Measurements from ENCODE around the gene GALNT18. TPM values are rescaled to one million over a fixed set of nuclear protein-coding genes. Genes with fewer than 3 reads are reported as not detected.

Gene GALNT18
- total and polyA plus RNA-seq, 2 donors, result 7.9 to 16.1 TPM

- no peaks in the 10 kb centered on the region for H3K27me3 ChIP-seq (ENCODE audit: control insufficient read depth in 2 of 2, insufficient read depth in 1 of 2, low read length in 1 of 2)
- no peak overlapping the region for H3K27ac ChIP-seq (ENCODE audit: low read depth in 1 of 2, low read length in 1 of 2)
- 94% methylated on average over 4 of the region's 4 CpGs for WGBS
- H3K36me3 ChIP-seq (ENCODE audit: control insufficient read depth in 2 of 2, insufficient read depth in 2 of 2, low read length in 1 of 2), result no peaks in the 10 kb centered on the region
- no peaks in the 10 kb centered on the region for H3K9me3 ChIP-seq (ENCODE audit: control insufficient read depth in 2 of 2, insufficient read depth in 1 of 2, low read length in 1 of 2)
- DNase-seq (ENCODE audit: low read depth in 6 of 9, low spot score in 9 of 9), result no peak
- no peak overlapping the region for H3K4me3 ChIP-seq (ENCODE audit: low read length in 2 of 2)
- no peaks in the 10 kb centered on the region for H3K4me1 ChIP-seq (ENCODE audit: control insufficient read depth in 2 of 2, insufficient read depth in 2 of 2, low read length in 2 of 2)
Measured at GRCh38 chr11:11522591-11522990, 99.2 kb downstream of the GALNT18 start.

- no peak overlapping the region for H3K27ac ChIP-seq (ENCODE audit: low read depth in 1 of 2, low read length in 1 of 2)
Measured at GRCh38 chr11:11521306-11522002, 100.4 kb downstream of the GALNT18 start.

GRCh38 chr11:11520231-11521015 lies 101.4 kb downstream of the GALNT18 start:
- Histone ChIP-seq H3K27ac (ENCODE audit: low read depth in 1 of 2, low read length in 1 of 2) (no peak overlapping the region), H3K4me1 (ENCODE audit: control insufficient read depth in 2 of 2, insufficient read depth in 2 of 2, low read length in 2 of 2) (no peaks in the 10 kb centered on the region), H3K9me3 (ENCODE audit: control insufficient read depth in 2 of 2, insufficient read depth in 1 of 2, low read length in 1 of 2) (no peaks in the 10 kb centered on the region), H3K4me3 (ENCODE audit: low read length in 2 of 2) (no peak overlapping the region), H3K36me3 (ENCODE audit: control insufficient read depth in 2 of 2, insufficient read depth in 2 of 2, low read length in 1 of 2) (no peaks in the 10 kb centered on the region), H3K27me3 (ENCODE audit: control insufficient read depth in 2 of 2, insufficient read depth in 1 of 2, low read length in 1 of 2) (no peaks in the 10 kb centered on the region)
- 77% methylated on average over 14 of the region's 14 CpGs for WGBS
- DNase-seq (ENCODE audit: low read depth in 6 of 9, low spot score in 9 of 9), result no peak

More at GRCh38 chr11:11521306-11522002, 100.4 kb downstream of the GALNT18 start:
- H3K27me3 ChIP-seq (ENCODE audit: control insufficient read depth in 2 of 2, insufficient read depth in 1 of 2, low read length in 1 of 2), result no peaks in the 10 kb centered on the region
- WGBS, result 58% methylated on average over 13 of the region's 13 CpGs
- no peak overlapping the region for H3K4me3 ChIP-seq (ENCODE audit: low read length in 2 of 2)
- H3K9me3 ChIP-seq (ENCODE audit: control insufficient read depth in 2 of 2, insufficient read depth in 1 of 2, low read length in 1 of 2), result no peaks in the 10 kb centered on the region
- no peaks in the 10 kb centered on the region for H3K4me1 ChIP-seq (ENCODE audit: control insufficient read depth in 2 of 2, insufficient read depth in 2 of 2, low read length in 2 of 2)
- no peak for DNase-seq (ENCODE audit: low read depth in 6 of 9, low spot score in 9 of 9)
- H3K36me3 ChIP-seq (ENCODE audit: control insufficient read depth in 2 of 2, insufficient read depth in 2 of 2, low read length in 1 of 2), result no peaks in the 10 kb centered on the region

- H3K9me3 ChIP-seq (ENCODE audit: control insufficient read depth in 2 of 2, insufficient read depth in 1 of 2, low read length in 1 of 2), result no peaks in the 10 kb centered on the region
- no peaks in the 10 kb centered on the region for H3K4me1 ChIP-seq (ENCODE audit: control insufficient read depth in 2 of 2, insufficient read depth in 2 of 2, low read length in 2 of 2)
- DNase-seq (ENCODE audit: low read depth in 6 of 9, low spot score in 9 of 9), result no peak
- H3K4me3 ChIP-seq (ENCODE audit: low read length in 2 of 2), result no peak overlapping the region
- H3K36me3 ChIP-seq (ENCODE audit: control insufficient read depth in 2 of 2, insufficient read depth in 2 of 2, low read length in 1 of 2), result no peaks in the 10 kb centered on the region
- no peaks in the 10 kb centered on the region for H3K27me3 ChIP-seq (ENCODE audit: control insufficient read depth in 2 of 2, insufficient read depth in 1 of 2, low read length in 1 of 2)
- WGBS, result 95% methylated on average over 4 of the region's 4 CpGs
- no peak overlapping the region for H3K27ac ChIP-seq (ENCODE audit: low read depth in 1 of 2, low read length in 1 of 2)
Measured at GRCh38 chr11:11519184-11519583, 102.6 kb downstream of the GALNT18 start.

GRCh38 chr11:11514246-11514645 lies 107.6 kb downstream of the GALNT18 start:
- 93% methylated on average over 3 of the region's 3 CpGs for WGBS

GRCh38 chr11:11513422-11513821 lies 108.4 kb downstream of the GALNT18 start:
- Histone ChIP-seq H3K27ac (ENCODE audit: low read depth in 1 of 2, low read length in 1 of 2) (no peak overlapping the region), H3K36me3 (ENCODE audit: control insufficient read depth in 2 of 2, insufficient read depth in 2 of 2, low read length in 1 of 2) (no peaks in the 10 kb centered on the region), H3K9me3 (ENCODE audit: control insufficient read depth in 2 of 2, insufficient read depth in 1 of 2, low read length in 1 of 2) (no peaks in the 10 kb centered on the region), H3K4me1 (ENCODE audit: control insufficient read depth in 2 of 2, insufficient read depth in 2 of 2, low read length in 2 of 2) (no peaks in the 10 kb centered on the region), H3K27me3 (ENCODE audit: control insufficient read depth in 2 of 2, insufficient read depth in 1 of 2, low read length in 1 of 2) (no peaks in the 10 kb centered on the region), H3K4me3 (ENCODE audit: low read length in 2 of 2) (no peak overlapping the region)
- WGBS, result 92% methylated on average over 3 of the region's 3 CpGs
- no peak for DNase-seq (ENCODE audit: low read depth in 6 of 9, low spot score in 9 of 9)

More at GRCh38 chr11:11514246-11514645, 107.6 kb downstream of the GALNT18 start:
- Histone ChIP-seq H3K27ac (ENCODE audit: low read depth in 1 of 2, low read length in 1 of 2) (no peak overlapping the region), H3K27me3 (ENCODE audit: control insufficient read depth in 2 of 2, insufficient read depth in 1 of 2, low read length in 1 of 2) (no peaks in the 10 kb centered on the region), H3K9me3 (ENCODE audit: control insufficient read depth in 2 of 2, insufficient read depth in 1 of 2, low read length in 1 of 2) (no peaks in the 10 kb centered on the region), H3K4me1 (ENCODE audit: control insufficient read depth in 2 of 2, insufficient read depth in 2 of 2, low read length in 2 of 2) (no peaks in the 10 kb centered on the region), H3K36me3 (ENCODE audit: control insufficient read depth in 2 of 2, insufficient read depth in 2 of 2, low read length in 1 of 2) (no peaks in the 10 kb centered on the region), H3K4me3 (ENCODE audit: low read length in 2 of 2) (no peak overlapping the region)
- no peak for DNase-seq (ENCODE audit: low read depth in 6 of 9, low spot score in 9 of 9)

- Histone ChIP-seq H3K9me3 (ENCODE audit: control insufficient read depth in 2 of 2, insufficient read depth in 1 of 2, low read length in 1 of 2) (no peaks in the 10 kb centered on the region), H3K4me1 (ENCODE audit: control insufficient read depth in 2 of 2, insufficient read depth in 2 of 2, low read length in 2 of 2) (no peaks in the 10 kb centered on the region), H3K27me3 (ENCODE audit: control insufficient read depth in 2 of 2, insufficient read depth in 1 of 2, low read length in 1 of 2) (no peaks in the 10 kb centered on the region), H3K27ac (ENCODE audit: low read depth in 1 of 2, low read length in 1 of 2) (no peak overlapping the region), H3K36me3 (ENCODE audit: control insufficient read depth in 2 of 2, insufficient read depth in 2 of 2, low read length in 1 of 2) (no peaks in the 10 kb centered on the region), H3K4me3 (ENCODE audit: low read length in 2 of 2) (no peak overlapping the region)
- WGBS, result 98% methylated on average over 4 of the region's 4 CpGs
- no peak for DNase-seq (ENCODE audit: low read depth in 6 of 9, low spot score in 9 of 9)
Measured at GRCh38 chr11:11512929-11513328, 108.9 kb downstream of the GALNT18 start.

- H3K9me3 ChIP-seq (ENCODE audit: control insufficient read depth in 2 of 2, insufficient read depth in 1 of 2, low read length in 1 of 2), result no peaks in the 10 kb centered on the region
- no peaks in the 10 kb centered on the region for H3K36me3 ChIP-seq (ENCODE audit: control insufficient read depth in 2 of 2, insufficient read depth in 2 of 2, low read length in 1 of 2)
- H3K27me3 ChIP-seq (ENCODE audit: control insufficient read depth in 2 of 2, insufficient read depth in 1 of 2, low read length in 1 of 2), result no peaks in the 10 kb centered on the region
- H3K4me3 ChIP-seq (ENCODE audit: low read length in 2 of 2), result no peak overlapping the region
- 97% methylated on average over 6 of the region's 6 CpGs for WGBS
- no peak for DNase-seq (ENCODE audit: low read depth in 6 of 9, low spot score in 9 of 9)
- no peak overlapping the region for H3K27ac ChIP-seq (ENCODE audit: low read depth in 1 of 2, low read length in 1 of 2)
- H3K4me1 ChIP-seq (ENCODE audit: control insufficient read depth in 2 of 2, insufficient read depth in 2 of 2, low read length in 2 of 2), result no peaks in the 10 kb centered on the region
Measured at GRCh38 chr11:11512502-11512901, 109.3 kb downstream of the GALNT18 start.

GRCh38 chr11:11512090-11512489 lies 109.7 kb downstream of the GALNT18 start:
- no peak overlapping the region for H3K4me3 ChIP-seq (ENCODE audit: low read length in 2 of 2)
- no peaks in the 10 kb centered on the region for H3K27me3 ChIP-seq (ENCODE audit: control insufficient read depth in 2 of 2, insufficient read depth in 1 of 2, low read length in 1 of 2)
- WGBS, result 98% methylated on average over 6 of the region's 6 CpGs
- no peaks in the 10 kb centered on the region for H3K9me3 ChIP-seq (ENCODE audit: control insufficient read depth in 2 of 2, insufficient read depth in 1 of 2, low read length in 1 of 2)
- no peaks in the 10 kb centered on the region for H3K36me3 ChIP-seq (ENCODE audit: control insufficient read depth in 2 of 2, insufficient read depth in 2 of 2, low read length in 1 of 2)
- no peak overlapping the region for H3K27ac ChIP-seq (ENCODE audit: low read depth in 1 of 2, low read length in 1 of 2)
- no peaks in the 10 kb centered on the region for H3K4me1 ChIP-seq (ENCODE audit: control insufficient read depth in 2 of 2, insufficient read depth in 2 of 2, low read length in 2 of 2)
- no peak for DNase-seq (ENCODE audit: low read depth in 6 of 9, low spot score in 9 of 9)
